Eye (tissue), 1 donor: Measurements from ENCODE around the gene MAMDC2.
"Not testable (repeated sequence)": the region's sequence is repeated elsewhere in the genome, so short reads cannot be mapped to it uniquely, and the experiment has no call there.

Source experiments
- DNase-seq: peaks from one replicate; pipeline ENCODE4 v3.0.0-alpha.2; 2015

Gene MAMDC2

GRCh38 chr9:70143394-70144130 is 99.9 kb downstream of the MAMDC2 start:
- DNase-seq: no peak

GRCh38 chr9:70144131-70144503 is 100.5 kb downstream of the MAMDC2 start:
- DNase-seq: no peak

GRCh38 chr9:70145981-70146380 is 102.3 kb downstream of the MAMDC2 start:
- no peak for DNase-seq

DNA sequence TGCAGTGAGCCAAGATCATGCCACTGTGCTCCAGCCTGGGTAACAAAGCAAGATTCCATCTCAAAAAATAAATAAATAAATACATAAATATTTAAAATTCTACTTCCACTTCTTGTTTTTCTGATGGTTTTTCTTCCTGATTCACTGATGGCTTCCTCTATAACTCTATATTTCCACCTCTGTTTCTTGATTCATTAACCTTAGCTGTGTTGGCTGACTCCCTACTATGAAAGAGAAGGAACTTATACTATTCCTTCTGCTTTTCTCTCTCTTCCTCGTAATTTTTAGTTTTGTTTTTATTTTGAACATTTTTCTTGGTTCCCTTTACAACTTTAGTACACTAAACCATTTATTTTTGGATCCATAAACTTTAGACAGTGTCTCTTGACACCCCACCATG is 103.5 kb downstream of the MAMDC2 start:
- DNase-seq: no peak

DNA sequence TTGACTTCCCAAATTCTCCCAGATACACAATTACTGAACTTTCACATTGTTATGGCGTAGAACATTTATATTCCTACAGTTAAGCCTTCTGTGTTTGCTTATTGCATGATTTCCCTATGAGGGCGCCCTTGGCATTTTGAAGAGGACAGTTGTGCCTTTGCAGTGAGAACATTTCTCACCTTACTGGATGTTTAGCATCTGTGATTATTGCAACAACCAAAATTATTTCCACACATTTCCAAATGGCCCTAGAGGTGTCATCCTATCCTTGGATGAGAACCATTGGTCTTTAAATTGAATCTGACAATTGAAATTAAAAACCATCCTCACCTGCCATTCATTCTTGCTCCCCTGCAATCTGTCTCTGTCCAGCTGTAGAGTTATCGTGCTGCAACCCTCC is 104.0 kb downstream of the MAMDC2 start:
- DNase-seq: no peak

DNA sequence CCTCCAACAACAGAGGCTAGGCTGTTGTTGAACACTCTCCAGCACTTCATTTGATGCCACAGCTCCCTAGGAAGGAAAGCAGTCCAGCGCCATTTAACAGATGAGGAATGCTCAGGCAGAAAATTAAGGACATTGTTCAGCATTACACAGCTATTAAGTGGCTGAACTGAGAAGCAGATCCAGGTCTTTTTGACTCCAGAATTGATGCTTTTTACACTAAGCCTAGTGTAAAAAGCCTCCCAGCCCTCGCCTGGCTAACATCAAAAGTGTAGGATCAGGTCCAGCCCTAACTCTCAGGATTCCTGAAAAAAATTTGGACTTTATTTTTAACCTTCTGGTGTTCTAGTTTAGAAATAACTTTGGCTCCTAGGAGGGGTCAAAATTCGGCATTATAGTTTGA is 108.7 kb downstream of the MAMDC2 start:
- no peak for DNase-seq

GRCh38 chr9:70156729-70157128 is 113.1 kb downstream of the MAMDC2 start:
- no peak for DNase-seq

- DNase-seq: no peak
Observed at GRCh38 chr9:70159630-70160029, 116.0 kb downstream of the MAMDC2 start.

GRCh38 chr9:70160686-70161600 is 117.3 kb downstream of the MAMDC2 start:
- DNase-seq: no peak

DNA sequence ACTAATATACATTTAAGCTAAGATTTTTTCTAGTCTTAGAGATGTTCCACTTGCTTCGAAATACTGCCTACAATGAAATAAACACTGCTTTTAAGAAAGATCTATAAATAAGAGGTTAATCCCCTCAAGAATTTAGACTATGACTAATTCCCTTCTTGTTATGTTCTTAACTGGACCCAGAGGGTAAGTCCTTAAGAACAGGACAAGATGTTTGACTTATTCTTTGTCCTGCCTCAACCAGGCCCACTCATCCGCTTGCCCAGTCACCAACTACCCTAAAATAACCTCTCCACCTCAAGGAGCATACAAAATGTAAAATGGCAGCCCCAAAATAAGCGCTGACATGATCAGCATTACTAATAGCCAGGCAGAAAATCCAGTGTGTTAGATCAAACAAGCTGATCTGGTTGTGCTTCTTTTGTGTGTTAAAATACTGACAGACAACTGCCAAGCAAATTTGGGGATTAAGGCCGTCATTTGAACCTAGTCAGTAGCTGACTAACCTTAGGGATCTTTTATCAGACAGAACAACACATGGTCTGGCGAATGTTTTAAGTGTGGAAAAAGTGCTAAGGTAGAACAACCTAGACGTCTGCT is 121.5 kb downstream of the MAMDC2 start:
- peak; percentile 19 for DNase-seq

GRCh38 chr9:70168521-70168920 is 124.9 kb downstream of the MAMDC2 start:
- DNase-seq: no peak

DNA sequence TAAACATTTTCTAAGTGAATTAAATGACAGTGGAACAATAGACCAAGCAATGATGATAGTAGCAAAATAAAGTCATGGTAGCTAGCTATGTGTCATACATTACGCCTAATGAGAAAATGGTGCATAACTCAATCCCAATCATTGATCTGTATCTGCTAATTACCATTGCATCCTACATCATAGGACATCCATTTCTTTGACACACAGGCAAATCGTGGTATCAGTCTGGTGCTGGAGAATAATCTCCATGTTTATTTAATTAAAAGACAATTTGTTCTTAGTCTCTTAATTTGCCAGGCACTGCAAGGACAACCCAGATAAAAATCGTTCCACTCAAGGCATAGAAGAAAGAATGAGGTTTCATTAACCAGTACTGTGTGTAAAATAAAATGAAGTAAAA is 125.6 kb downstream of the MAMDC2 start:
- no peak for DNase-seq

- DNase-seq: no peak
Observed at GRCh38 chr9:70170151-70170790, 126.6 kb downstream of the MAMDC2 start.

GRCh38 chr9:70172532-70172931 is 128.9 kb downstream of the MAMDC2 start:
- no peak for DNase-seq

DNA sequence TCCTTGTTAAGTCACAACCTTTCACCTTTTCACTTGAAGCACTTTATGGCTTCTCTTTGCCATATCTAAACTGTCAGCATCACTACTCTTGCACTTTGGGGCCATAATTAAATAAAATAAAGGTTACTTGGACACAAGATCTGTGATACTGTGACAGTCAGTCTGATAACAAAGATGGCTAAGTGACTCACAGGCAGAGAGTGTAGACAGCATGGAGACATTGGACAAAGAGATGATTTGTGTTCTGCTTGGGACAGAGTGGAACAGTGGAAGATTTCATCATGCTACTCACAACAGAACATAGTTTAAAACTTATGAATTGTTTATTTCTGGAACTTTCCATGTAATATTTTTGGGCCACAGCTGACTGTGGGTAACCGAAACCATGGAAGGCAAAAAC is 133.5 kb downstream of the MAMDC2 start:
- DNase-seq: no peak

- no peak for DNase-seq
Observed at GRCh38 chr9:70192707-70193106, 149.1 kb downstream of the MAMDC2 start.

GRCh38 chr9:70195456-70195855 is 151.8 kb downstream of the MAMDC2 start:
- DNase-seq: no peak

- no peak for DNase-seq
Observed at GRCh38 chr9:70197216-70198044, 153.8 kb downstream of the MAMDC2 start.

DNA sequence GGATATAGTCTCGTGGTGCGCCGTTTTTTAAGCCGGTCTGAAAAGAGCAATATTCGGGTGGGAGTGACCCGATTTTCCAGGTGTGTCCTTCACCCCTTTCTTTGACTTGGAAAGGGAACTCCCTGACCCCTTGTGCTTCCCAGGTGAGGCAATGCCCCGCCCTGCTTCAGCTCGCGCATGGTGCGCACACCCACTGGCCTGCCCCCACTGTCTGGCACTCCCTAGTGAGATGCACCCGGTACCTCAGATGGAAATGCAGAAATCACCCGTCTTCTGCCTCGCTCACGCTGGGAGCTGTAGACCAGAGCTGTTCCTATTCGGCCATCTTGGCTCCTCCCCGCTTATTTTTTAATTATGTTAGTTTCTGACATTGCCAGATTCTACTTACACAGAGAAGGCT is 161.1 kb downstream of the MAMDC2 start:
- DNase-seq: not testable (repeated sequence)

DNA sequence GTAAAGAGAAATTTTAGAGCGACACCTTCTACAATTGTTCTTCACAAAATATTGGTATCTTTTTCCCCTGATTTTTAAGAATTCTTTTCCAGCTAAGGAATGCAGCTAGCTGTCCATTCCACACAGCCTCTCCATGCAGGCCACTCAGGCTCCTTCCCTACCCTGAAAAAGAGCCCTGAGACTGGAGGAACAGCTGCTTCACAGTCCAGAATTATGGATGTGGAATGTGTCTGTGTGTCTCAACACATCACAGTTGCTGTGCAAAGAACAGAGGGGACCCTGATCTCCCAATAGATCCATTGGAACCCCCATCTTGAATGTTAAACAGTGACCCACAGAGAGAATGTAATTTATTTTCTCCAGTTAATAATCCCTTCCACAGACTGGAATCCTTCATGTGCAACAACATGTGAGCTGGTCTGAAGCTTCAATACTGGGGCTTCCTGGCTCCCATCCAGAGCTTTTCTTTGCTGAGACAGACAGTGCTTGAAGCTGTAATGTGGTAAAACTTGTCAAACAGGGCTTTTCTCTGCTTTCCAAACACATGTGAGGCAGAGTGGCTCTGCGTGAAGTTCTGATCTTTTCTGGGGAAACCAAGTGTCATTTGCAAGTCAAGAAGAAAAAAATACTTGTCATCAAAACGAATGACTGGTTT is 161.8 kb downstream of the MAMDC2 start:
- peak; percentile 68 for DNase-seq

DNA sequence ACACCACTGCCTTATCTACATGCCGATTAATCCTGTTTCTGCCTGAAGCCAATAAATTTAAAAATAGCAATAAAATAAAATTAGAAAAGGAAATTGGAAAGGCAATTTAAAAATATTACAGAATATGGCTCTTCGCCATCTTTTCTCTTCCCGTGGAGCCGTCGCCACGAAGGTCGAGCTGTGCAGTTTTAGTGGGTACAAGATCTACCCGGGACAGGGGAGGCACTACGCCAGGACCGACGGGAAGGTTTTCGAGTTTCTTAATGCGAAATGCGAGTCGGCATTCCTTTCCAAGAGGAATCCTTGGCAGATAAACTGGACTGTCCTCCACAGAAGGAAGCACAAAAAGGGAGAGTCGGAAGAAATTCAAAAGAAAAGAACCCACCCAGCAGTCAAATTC is 173.4 kb downstream of the MAMDC2 start:
- no peak for DNase-seq

DNA sequence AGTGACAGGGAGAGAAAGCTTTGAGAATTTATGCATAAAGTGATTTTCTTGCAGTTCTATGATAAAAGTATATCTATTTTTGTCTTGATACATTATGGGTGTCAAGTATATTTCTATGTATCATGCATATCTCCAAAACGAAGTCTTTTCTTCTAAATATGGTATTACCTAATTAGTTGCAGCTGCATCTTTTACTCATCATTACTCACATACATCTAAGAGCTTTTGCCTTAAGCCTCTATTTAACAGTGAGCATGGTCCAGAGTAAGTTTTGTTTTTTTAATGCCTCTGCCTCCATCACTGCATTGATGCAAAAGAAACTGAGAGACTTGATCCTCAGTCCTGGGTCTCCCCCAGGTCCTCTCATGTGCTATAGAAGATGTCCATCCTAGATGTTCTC is 175.1 kb downstream of the MAMDC2 start:
- no peak for DNase-seq
